GM13976 (cell line): ENCODE data around the gene GFRA3.
"Not testable (repeated sequence)": the region's sequence is repeated elsewhere in the genome, so short reads cannot be mapped to it uniquely, and the experiment has no call there.

Experiments used
- DNase-seq: peaks from one replicate; pipeline ENCODE4 v3.0.0; 2012; ENCODE audit warnings: low spot score
- CTCF ChIP-seq: IDR thresholded peaks from 2 replicates; pipeline ENCODE4 v1.5.1; 2012; ENCODE audit warnings: borderline replicate concordance, mild to moderate bottlenecking; ENCODE audit not compliant: insufficient read depth; ENCODE audit errors: extremely low read depth, missing control alignments, control extremely low read depth
- in situ Hi-C: fragments of 300-500 bp; cut with MboI; formaldehyde crosslinking; loops from one replicate; pipeline ENCODE4 v1.12.0; 2022; ENCODE audit warnings: low sequenced_read_pairs, mixed read lengths, inconsistent platforms; ENCODE audit not compliant: unreplicated experiment

GFRA3 gene

GRCh38 chr5:138257583-138257982, 16.8 kb downstream of the GFRA3 start:
- TF ChIP-seq CTCF = no peak
- DNase-seq = no peak
- in situ Hi-C loops = no loop called here

GRCh38 chr5:138252944-138253343, 21.5 kb downstream of the GFRA3 start:
- in situ Hi-C loops = no loop called here
- TF ChIP-seq CTCF = no peak

GRCh38 chr5:138247800-138248199, 26.6 kb downstream of the GFRA3 start:
- in situ Hi-C loops, DNase-seq: not testable (repeated sequence)

More at GRCh38 chr5:138252944-138253343, 21.5 kb downstream of the GFRA3 start:
- no peak for DNase-seq

- no peak for DNase-seq
- in situ Hi-C loops = no loop called here
- no peak for TF ChIP-seq CTCF
Measured at GRCh38 chr5:138246822-138247221, 27.6 kb downstream of the GFRA3 start.

GRCh38 chr5:138246334-138246733, 28.1 kb downstream of the GFRA3 start:
- no peak for TF ChIP-seq CTCF
- in situ Hi-C loops = no loop called here
- no peak for DNase-seq

GRCh38 chr5:138245717-138246116, 28.7 kb downstream of the GFRA3 start:
- TF ChIP-seq CTCF = no peak
- in situ Hi-C loops = no loop called here
- no peak for DNase-seq

GRCh38 chr5:138243794-138244193, 30.6 kb downstream of the GFRA3 start:
- in situ Hi-C loops = no loop called here
- TF ChIP-seq CTCF = no peak
- DNase-seq = no peak
